Ishikawa (cell line): ENCODE measurements around the gene RAD51B.

ENCODE experiments used
- CEBPB ChIP-seq: IDR thresholded peaks from 2 replicates; pipeline ENCODE4 v1.6.1; 2012
- CREB1 ChIP-seq: IDR thresholded peaks from 2 replicates; pipeline ENCODE4 v1.6.1; 2012; ENCODE audit warnings: low read depth
- EGR1 ChIP-seq: IDR thresholded peaks from 2 replicates; pipeline ENCODE4 v1.6.1; 2012
- EP300 ChIP-seq: IDR thresholded peaks from 2 replicates; pipeline ENCODE4 v1.6.1; 2012; ENCODE audit warnings: borderline replicate concordance
- FOXM1 ChIP-seq: IDR thresholded peaks from 2 replicates; pipeline ENCODE4 v1.6.1; 2012; ENCODE audit warnings: low read depth, borderline replicate concordance
- RAD21 ChIP-seq: IDR thresholded peaks from 2 replicates; pipeline ENCODE4 v1.6.1; 2012; ENCODE audit warnings: low read depth
- TAF1 ChIP-seq: IDR thresholded peaks from 2 replicates; pipeline ENCODE4 v1.6.1; 2012; ENCODE audit warnings: low read depth, mild to moderate bottlenecking
- TCF12 ChIP-seq: IDR thresholded peaks from 2 replicates; pipeline ENCODE4 v1.6.1; 2012; ENCODE audit warnings: low read depth
- TEAD4 ChIP-seq: IDR thresholded peaks from 2 replicates; pipeline ENCODE4 v1.6.1; 2012
- YY1 ChIP-seq: IDR thresholded peaks from 2 replicates; pipeline ENCODE4 v1.6.1; 2012; ENCODE audit warnings: low read depth
- ZBTB7A ChIP-seq: IDR thresholded peaks from 2 replicates; pipeline ENCODE4 v1.6.1; 2012; ENCODE audit warnings: low read depth
- TF ChIP-seq, protein P1 (sequence below): IDR thresholded peaks from 2 replicates; pipeline ENCODE4 v1.6.1; 2012; ENCODE audit warnings: low read depth, mild to moderate bottlenecking
- TF ChIP-seq, protein P2 (sequence below): IDR thresholded peaks from 2 replicates; pipeline ENCODE4 v1.6.1; 2012
- TF ChIP-seq, protein P3 (sequence below): IDR thresholded peaks from 2 replicates; pipeline ENCODE4 v1.6.1; 2012

DNA sequence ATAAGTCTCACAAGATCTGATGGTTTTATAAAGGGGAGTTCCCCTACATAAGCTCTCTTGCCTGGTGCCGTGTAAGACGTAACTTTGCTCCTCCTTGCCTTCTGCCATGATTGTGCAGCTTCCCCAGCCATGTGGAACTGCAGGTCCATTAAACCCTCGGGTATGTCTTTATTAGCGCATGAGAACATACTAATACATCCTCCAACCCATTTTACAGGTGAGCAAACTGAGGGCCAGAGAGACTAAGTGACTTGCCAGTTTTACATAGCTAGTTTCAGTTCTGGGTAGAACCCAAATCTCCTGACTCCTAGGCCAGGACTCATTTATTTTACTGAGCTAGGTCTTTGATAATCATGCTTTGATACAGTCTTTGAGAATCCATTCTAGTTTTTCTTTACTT is 406.9 kb downstream of the RAD51B start:
- TF ChIP-seq, protein P1, sequence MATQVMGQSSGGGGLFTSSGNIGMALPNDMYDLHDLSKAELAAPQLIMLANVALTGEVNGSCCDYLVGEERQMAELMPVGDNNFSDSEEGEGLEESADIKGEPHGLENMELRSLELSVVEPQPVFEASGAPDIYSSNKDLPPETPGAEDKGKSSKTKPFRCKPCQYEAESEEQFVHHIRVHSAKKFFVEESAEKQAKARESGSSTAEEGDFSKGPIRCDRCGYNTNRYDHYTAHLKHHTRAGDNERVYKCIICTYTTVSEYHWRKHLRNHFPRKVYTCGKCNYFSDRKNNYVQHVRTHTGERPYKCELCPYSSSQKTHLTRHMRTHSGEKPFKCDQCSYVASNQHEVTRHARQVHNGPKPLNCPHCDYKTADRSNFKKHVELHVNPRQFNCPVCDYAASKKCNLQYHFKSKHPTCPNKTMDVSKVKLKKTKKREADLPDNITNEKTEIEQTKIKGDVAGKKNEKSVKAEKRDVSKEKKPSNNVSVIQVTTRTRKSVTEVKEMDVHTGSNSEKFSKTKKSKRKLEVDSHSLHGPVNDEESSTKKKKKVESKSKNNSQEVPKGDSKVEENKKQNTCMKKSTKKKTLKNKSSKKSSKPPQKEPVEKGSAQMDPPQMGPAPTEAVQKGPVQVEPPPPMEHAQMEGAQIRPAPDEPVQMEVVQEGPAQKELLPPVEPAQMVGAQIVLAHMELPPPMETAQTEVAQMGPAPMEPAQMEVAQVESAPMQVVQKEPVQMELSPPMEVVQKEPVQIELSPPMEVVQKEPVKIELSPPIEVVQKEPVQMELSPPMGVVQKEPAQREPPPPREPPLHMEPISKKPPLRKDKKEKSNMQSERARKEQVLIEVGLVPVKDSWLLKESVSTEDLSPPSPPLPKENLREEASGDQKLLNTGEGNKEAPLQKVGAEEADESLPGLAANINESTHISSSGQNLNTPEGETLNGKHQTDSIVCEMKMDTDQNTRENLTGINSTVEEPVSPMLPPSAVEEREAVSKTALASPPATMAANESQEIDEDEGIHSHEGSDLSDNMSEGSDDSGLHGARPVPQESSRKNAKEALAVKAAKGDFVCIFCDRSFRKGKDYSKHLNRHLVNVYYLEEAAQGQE = no peak
- TF ChIP-seq YY1 = no peak
- TF ChIP-seq TAF1 = no peak
- TF ChIP-seq, protein P2, sequence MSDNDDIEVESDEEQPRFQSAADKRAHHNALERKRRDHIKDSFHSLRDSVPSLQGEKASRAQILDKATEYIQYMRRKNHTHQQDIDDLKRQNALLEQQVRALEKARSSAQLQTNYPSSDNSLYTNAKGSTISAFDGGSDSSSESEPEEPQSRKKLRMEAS = no peak
- no peak for TF ChIP-seq TEAD4
- no peak for TF ChIP-seq FOXM1
- no peak for TF ChIP-seq EGR1
- TF ChIP-seq, protein P3, sequence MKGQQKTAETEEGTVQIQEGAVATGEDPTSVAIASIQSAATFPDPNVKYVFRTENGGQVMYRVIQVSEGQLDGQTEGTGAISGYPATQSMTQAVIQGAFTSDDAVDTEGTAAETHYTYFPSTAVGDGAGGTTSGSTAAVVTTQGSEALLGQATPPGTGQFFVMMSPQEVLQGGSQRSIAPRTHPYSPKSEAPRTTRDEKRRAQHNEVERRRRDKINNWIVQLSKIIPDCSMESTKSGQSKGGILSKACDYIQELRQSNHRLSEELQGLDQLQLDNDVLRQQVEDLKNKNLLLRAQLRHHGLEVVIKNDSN = no peak
- no peak for TF ChIP-seq EP300
- TF ChIP-seq RAD21 = no peak
- TF ChIP-seq TCF12 = no peak
- TF ChIP-seq ZBTB7A = no peak
- no peak for TF ChIP-seq CEBPB
- no peak for TF ChIP-seq CREB1
